Activated CD8-positive, alpha-beta T cell treated with anti-CD3 and anti-CD28 coated beads, Interleukin-2, amount 10 ng/mL, durations not matched to agents 7 days and 5 days (primary cell): ENCODE results near the gene RPS14. TPM values are rescaled to one million over a fixed set of nuclear protein-coding genes. Genes with fewer than 3 reads are reported as not detected.
A peak's percentile ranks its signal among the peaks of the same experiment; 100 is the strongest.

Experiments used
- ATAC-seq: fragments of 150-1000 bp; cut with Tn5 transposase; one replicate; pipeline ENCODE4 v1.10.0; 2021; ENCODE audit warnings: moderate library complexity
- CTCF ChIA-PET: fragments of 350-600 bp; sonication (Branson Sonifier 250); formaldehyde crosslinking; loops from one replicate; lab custom pipeline; 2021; ENCODE audit warnings: antibody characterized with exemption; lab: Charles Lee
- POLR2A ChIA-PET: fragments of 350-600 bp; sonication (Branson Sonifier 250); formaldehyde crosslinking; loops from one replicate; lab custom pipeline; 2021; ENCODE audit warnings: antibody characterized with exemption; lab: Charles Lee
- DNase-seq: peaks from one replicate; pipeline ENCODE4 v3.0.0-alpha.2; 2020
- H3K27ac Mint-ChIP-seq: one replicate; pipeline ENCODE4 v1.8.0; 2021; ENCODE audit warnings: mild to moderate bottlenecking, mixed read lengths
- H3K27me3 Mint-ChIP-seq: one replicate; pipeline ENCODE4 v1.8.0; 2021; ENCODE audit warnings: low read depth, mixed read lengths
- H3K36me3 Mint-ChIP-seq: one replicate; pipeline ENCODE4 v1.8.0; 2021; ENCODE audit warnings: low read depth, mixed read lengths
- H3K4me1 Mint-ChIP-seq: one replicate; pipeline ENCODE4 v1.8.0; 2021; ENCODE audit warnings: low read depth, mixed read lengths
- H3K4me3 Mint-ChIP-seq: one replicate; pipeline ENCODE4 v1.8.0; 2021; ENCODE audit warnings: mild to moderate bottlenecking, mixed read lengths
- H3K9me3 Mint-ChIP-seq: one replicate; pipeline ENCODE4 v1.8.0; 2022; ENCODE audit warnings: mixed read lengths; ENCODE audit not compliant: insufficient read depth
- total RNA-seq, 2 experiments: library from RNA; stranded (reverse); gene quantifications; one replicate each; pipeline ENCODE4 v1.2.3, GENCODE V29; 2021

RPS14 gene
- total RNA-seq, 2 experiments from 2014 or later, result 2,046 to 2,123 TPM

DNA sequence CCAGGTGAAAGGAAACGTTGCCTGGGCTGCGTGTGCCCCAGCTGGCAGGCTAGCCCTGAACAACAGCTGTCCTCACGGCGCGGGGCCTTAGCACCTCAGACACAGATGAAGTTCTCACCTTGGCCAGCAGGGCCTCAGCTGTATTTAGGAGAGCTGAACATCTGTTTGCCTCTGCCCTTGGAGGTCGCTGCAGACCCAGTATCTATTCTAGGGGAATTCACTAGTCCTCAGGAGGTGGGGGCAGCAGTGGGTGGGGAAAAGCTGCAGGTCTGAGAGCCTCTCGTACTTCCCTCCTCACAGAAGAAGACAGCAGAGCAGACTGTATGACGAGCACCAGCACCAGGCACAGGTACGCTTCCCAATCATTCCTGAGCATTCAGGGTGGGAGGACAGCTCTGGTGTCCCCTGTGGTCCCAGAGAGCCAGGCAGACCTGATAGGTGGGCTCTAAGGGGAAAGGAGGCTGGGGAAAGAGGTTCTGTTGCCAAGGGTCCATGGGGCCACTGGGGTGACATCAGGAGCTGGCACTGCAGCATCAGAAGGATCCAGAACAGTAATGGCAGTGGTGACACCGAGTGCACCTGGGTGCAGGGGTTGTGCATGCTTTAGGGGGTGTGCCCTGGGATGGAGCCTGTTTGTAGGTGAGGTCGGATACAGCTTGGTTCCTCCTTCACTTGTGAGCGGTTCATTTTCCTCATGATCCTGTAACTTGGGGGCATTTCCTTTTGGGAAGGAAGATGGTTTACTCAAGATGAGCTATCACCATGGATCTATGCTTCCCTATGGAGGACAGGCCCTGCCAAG lies 50.6 kb downstream of the RPS14 start:
- Mint-ChIP-seq H3K36me3 (peaks cover 62% of the 10 kb centered on the region), H3K27ac (no peak overlapping the region), H3K27me3 (no peaks in the 10 kb centered on the region), H3K4me1 (no peaks in the 10 kb centered on the region), H3K4me3 (no peak overlapping the region), H3K9me3 (no peaks in the 10 kb centered on the region)
- no peak for DNase-seq
- CTCF ChIA-PET, result interaction anchor here (0.9 to 6.7 kb wide), 12 partner anchors 11 to 58 kb away, joined by 3 to 42 read pairs (median 5); partner anchors contain the start of genes CD74 and RPS14
- ATAC-seq, result peak; percentile 52
- POLR2A ChIA-PET, result interaction anchor here (0.6 to 9.2 kb wide), 7 partner anchors 12 to 51 kb away, joined by 3 to 70 read pairs (median 4); partner anchors contain the start of gene CD74

DNA sequence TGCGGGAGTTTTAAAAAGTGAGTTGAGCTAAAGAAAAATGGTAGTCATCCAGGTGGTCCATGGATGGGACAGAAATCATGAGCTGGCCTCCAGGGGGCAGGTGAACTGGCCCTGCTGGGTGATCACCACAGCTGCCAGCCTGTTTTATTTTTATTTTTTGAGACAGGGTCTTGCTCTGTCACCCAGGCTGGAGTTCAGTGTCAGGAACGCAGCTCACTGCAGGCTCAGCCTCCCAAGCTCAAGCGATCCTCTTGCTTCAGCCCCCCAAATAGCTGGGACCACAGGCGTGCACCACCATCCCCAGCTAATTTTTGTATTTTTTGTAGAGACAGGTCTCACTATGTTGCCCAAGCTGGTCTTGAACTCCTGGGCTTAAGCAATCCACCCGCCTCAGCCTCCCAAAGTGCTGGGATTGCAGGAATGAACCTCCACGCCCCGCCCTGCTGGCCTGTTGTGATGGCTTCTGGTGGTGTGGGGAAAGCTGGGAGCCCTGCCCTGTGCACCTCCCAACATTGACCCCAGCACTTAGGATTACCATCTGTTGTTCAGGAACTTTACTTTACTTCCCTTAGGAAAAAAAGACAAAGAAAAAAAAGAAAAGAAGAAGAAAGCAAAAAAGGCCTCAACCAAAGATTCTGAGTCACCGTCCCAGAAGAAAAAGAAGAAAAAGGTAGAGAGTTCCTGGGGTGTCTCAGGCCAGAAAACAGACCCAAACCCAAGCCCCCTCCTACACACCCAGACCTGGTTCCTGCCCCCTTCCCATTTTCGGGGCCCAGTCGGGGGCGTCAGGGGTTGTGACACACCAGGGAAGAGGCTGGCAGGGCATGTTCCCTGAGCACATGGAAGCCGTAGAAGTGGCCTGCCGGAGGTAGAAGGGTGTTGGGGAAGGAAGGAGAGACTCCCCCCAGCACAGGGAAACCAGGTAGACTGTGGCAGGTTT lies 51.5 kb downstream of the RPS14 start:
- H3K27ac Mint-ChIP-seq, result no peak overlapping the region
- H3K4me3 Mint-ChIP-seq, result no peak overlapping the region
- no peaks in the 10 kb centered on the region for H3K4me1 Mint-ChIP-seq
- no peak for DNase-seq
- no peak for ATAC-seq
- POLR2A ChIA-PET, result interaction anchor here (0.6 to 9.2 kb wide), 5 partner anchors 13 to 52 kb away, joined by 3 to 70 read pairs (median 5); partner anchors contain the start of gene CD74
- CTCF ChIA-PET, result interaction anchor here (0.8 to 6.7 kb wide), 17 partner anchors 11 to 59 kb away, joined by 3 to 42 read pairs (median 4); partner anchors contain the start of genes CD74 and RPS14
- no peaks in the 10 kb centered on the region for H3K9me3 Mint-ChIP-seq
- H3K27me3 Mint-ChIP-seq, result no peaks in the 10 kb centered on the region
- peaks cover 59% of the 10 kb centered on the region for H3K36me3 Mint-ChIP-seq

DNA sequence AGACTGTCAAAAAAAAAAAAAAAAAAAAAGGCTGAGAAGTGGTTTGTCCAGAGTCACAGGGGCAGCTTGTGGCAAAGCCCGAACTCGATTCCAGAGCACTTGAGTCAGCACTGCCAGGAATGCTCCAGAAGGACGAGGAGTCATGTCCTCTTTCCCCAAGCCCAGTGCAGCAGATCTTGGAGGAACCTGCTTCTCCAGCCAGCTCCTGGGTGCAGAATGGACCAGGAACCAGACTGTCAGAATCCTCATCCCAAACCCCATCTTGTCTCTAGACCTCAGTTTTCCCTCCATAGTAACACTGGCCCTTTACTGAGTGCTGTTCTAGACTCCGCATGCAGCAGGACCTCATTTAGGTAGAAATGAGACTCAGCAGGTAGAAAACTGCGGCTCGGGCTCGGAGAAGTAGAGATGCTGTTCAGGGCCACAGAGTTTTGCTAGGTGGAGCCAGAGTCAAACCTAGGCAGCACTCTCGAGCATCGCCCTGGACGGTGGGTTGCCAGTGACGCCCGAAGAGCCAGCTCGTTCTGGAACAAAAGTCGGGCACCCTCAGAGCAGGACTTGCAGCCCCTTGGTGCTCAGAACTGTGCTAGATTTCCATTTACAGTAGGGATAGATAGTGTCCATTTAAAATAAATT lies 52.3 kb downstream of the RPS14 start:
- ATAC-seq, result no peak
- Mint-ChIP-seq H3K4me1 (no peaks in the 10 kb centered on the region), H3K9me3 (no peaks in the 10 kb centered on the region), H3K36me3 (peaks cover 51% of the 10 kb centered on the region), H3K27me3 (no peaks in the 10 kb centered on the region), H3K27ac (no peak overlapping the region), H3K4me3 (no peak overlapping the region)
- CTCF ChIA-PET, result interaction anchor here (0.8 to 6.7 kb wide), 12 partner anchors 10 to 53 kb away, joined by 3 to 42 read pairs (median 6); partner anchors contain the start of genes CD74 and RPS14
- POLR2A ChIA-PET, result interaction anchor here (1.2 to 9.2 kb wide), 4 partner anchors 8 to 53 kb away, joined by 5 to 70 read pairs (median 6); partner anchors contain the start of gene CD74
- DNase-seq, result no peak

DNA sequence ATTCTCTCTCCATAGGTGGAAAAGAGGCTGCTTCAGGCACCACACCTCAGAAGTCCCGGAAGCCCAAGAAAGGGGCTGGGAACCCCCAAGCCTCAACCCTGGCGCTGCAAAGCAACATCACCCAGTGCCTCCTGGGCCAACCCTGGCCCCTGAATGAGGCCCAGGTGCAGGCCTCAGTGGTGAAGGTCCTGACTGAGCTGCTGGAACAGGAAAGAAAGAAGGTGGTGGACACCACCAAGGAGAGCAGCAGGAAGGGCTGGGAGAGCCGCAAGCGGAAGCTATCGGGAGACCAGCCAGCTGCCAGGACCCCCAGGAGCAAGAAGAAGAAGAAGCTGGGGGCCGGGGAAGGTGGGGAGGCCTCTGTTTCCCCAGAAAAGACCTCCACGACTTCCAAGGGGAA lies 53.3 kb downstream of the RPS14 start:
- no peak for DNase-seq
- ATAC-seq, result no peak
- no peaks in the 10 kb centered on the region for H3K4me1 Mint-ChIP-seq
- POLR2A ChIA-PET, result interaction anchor here (1.4 to 9.2 kb wide), 2 partner anchors 9 to 15 kb away, joined by 6 to 70 read pairs; partner anchors contain the start of gene CD74
- H3K27me3 Mint-ChIP-seq, result no peaks in the 10 kb centered on the region
- CTCF ChIA-PET, result interaction anchor here (1.0 to 6.7 kb wide), 5 partner anchors 9 to 44 kb away, joined by 3 to 42 read pairs (median 12); partner anchors contain the start of gene CD74
- H3K4me3 Mint-ChIP-seq, result no peak overlapping the region
- H3K9me3 Mint-ChIP-seq, result no peaks in the 10 kb centered on the region
- H3K36me3 Mint-ChIP-seq, result peaks cover 52% of the 10 kb centered on the region
- H3K27ac Mint-ChIP-seq, result no peak overlapping the region

DNA sequence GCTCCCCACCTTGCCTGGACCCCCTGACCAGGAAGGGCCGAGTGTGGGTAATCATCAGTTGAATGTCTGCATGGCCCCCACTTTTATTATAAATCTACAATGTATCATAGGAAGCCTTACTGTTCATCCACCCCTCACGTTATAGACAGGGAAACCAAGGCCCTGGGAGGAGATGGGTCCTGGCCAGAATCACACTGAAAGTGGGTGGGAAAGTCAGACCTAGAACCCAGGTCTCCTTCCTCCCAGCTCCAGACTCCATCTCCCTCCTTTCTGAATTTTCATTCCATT lies 53.9 kb downstream of the RPS14 start:
- ATAC-seq (no peak), DNase-seq (no peak)
- Mint-ChIP-seq H3K27me3 (no peaks in the 10 kb centered on the region), H3K36me3 (peaks cover 52% of the 10 kb centered on the region), H3K9me3 (no peaks in the 10 kb centered on the region), H3K4me1 (no peaks in the 10 kb centered on the region), H3K27ac (no peak overlapping the region), H3K4me3 (no peak overlapping the region)
- CTCF ChIA-PET, result interaction anchor here (4.5 to 6.7 kb wide), 2 partner anchors 16 to 41 kb away, joined by 34 to 42 read pairs; partner anchors contain the start of gene CD74
- POLR2A ChIA-PET, result interaction anchor here (0.9 to 9.2 kb wide), 2 partner anchors 8 to 16 kb away, joined by 4 to 70 read pairs; partner anchors contain the start of gene CD74

DNA sequence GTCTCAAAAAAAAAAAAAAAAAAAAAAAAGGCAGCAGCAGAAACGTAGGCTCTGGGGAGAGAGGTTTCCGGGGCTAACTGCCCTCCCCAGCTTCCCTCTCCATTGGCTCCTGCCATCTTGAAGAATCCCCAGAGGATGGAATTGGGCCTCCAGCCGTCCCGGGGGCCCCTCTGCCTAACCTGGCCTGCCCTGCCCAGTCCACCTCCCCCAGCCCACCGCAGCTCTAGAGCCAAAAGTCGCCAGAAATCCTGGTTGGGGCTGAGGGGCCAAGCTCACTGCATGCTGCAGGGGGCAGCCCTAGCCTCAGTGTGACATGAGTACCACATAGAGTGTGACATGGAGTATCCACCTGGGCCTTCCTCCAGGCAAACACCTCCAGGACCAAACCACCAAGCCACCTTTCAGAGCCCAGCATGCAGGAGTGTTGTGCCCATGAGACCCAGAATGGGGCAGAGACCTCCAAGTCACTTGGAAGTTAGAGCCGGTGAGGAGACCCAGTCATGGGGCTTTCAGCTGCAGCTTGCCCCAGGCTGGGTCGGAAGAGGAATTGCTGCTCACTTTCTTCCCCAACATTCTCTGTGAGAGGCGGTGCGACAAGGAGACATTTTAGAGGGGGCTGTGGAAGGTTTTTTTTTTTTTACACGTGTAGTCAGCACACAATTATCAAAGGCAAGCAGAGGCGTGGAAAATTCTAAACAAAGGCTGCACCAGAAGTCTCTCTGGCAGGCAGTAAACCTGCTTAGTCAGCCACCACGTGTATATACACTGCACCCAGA lies 54.4 kb downstream of the RPS14 start:
- Mint-ChIP-seq H3K4me1 (no peaks in the 10 kb centered on the region), H3K27me3 (no peaks in the 10 kb centered on the region), H3K9me3 (no peaks in the 10 kb centered on the region), H3K36me3 (peaks cover 47% of the 10 kb centered on the region), H3K4me3 (no peak overlapping the region), H3K27ac (peak overlapping the region; percentile 46)
- DNase-seq, result no peak
- CTCF ChIA-PET, result interaction anchor here (0.6 to 4.5 kb wide), 2 partner anchors 16 to 18 kb away, joined by 3 to 34 read pairs; partner anchors contain the start of gene CD74
- ATAC-seq, result no peak
- POLR2A ChIA-PET, result interaction anchor here (0.9 to 9.2 kb wide), 2 partner anchors 8 to 16 kb away, joined by 4 to 70 read pairs; partner anchors contain the start of gene CD74

DNA sequence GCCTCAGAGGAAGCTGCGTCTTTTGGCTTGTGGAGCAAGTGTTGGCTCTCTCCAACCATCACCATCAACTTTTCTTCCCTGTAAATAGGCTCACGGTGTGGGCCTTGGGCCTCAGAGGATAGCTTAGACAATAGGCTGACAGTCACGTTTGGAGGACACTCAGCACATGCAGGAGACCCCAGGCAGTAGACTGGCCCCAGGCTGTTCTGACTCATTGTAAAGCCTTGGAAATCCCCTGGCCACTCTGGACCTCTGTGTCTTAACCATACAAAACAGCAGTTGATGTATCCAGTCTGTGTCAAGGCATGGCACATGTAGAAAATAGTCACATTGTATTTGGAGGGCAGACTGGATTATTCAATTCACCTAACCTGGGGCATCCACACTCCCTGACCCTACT lies 55.4 kb downstream of the RPS14 start:
- Mint-ChIP-seq H3K4me1 (no peaks in the 10 kb centered on the region), H3K27ac (no peak overlapping the region), H3K4me3 (no peak overlapping the region), H3K27me3 (no peaks in the 10 kb centered on the region), H3K9me3 (no peaks in the 10 kb centered on the region), H3K36me3 (peaks cover 44% of the 10 kb centered on the region)
- no peak for ATAC-seq
- ChIA-PET POLR2A (interaction anchor here (9.2 kb wide), 1 partner anchor 17 kb away, joined by 70 read pairs; the partner anchor contains the start of gene CD74), CTCF (no interaction called here)
- DNase-seq, result no peak

DNA sequence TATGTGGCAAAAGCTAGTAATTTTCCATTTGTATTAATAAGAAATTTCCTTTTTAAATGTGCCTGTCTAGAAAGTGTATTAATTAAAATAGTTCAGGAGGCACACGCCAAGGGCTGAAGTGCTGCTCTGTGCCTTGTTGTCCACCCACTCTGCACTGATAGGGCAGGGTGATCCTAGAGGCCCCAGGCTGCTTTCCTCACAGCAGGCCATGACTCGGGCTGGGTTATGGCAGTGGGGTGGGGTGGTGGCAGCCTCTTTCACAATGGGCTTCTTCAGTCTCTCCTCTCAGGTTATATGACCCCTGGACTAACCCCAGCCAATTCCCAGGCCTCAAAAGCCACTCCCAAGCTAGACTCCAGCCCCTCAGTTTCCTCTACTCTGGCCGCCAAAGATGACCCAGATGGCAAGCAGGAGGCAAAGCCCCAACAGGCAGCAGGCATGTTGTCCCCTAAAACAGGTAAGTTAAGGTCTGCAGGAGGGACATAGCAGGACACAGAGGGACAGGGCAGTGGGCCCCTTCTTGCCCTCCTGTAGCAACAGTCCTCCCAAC lies 56.4 kb downstream of the RPS14 start:
- H3K27ac Mint-ChIP-seq, result no peak overlapping the region
- DNase-seq (no peak), ATAC-seq (no peak)
- no peak overlapping the region for H3K4me3 Mint-ChIP-seq
- no peaks in the 10 kb centered on the region for H3K4me1 Mint-ChIP-seq
- H3K36me3 Mint-ChIP-seq, result peaks cover 43% of the 10 kb centered on the region
- H3K9me3 Mint-ChIP-seq, result no peaks in the 10 kb centered on the region
- POLR2A ChIA-PET, result interaction anchor here (1.0 to 9.2 kb wide), 2 partner anchors 12 to 18 kb away, joined by 3 to 70 read pairs; partner anchors contain the start of gene CD74
- H3K27me3 Mint-ChIP-seq, result no peaks in the 10 kb centered on the region
- CTCF ChIA-PET, result no interaction called here

DNA sequence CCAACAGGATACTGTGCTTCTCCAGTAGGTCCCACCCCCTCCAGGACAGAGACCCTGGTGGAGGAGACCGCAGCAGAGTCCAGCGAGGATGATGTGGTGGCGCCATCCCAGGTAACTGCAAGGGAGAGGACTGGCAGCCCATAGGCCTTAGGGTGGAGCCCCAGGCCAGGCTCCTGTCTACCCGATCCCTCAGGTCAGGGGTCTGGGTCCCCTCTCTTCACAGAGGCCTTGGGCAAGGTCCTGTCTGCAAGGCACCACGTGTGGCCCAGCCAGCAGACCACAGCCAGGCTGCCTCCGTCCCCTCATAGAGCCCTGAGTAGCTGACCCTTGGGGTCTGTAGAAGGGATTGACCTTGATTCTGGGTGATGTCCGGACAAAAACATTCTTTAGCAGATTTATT lies 56.9 kb downstream of the RPS14 start:
- peaks cover 46% of the 10 kb centered on the region for H3K36me3 Mint-ChIP-seq
- no peak overlapping the region for H3K27ac Mint-ChIP-seq

More for the DNA sequence above, 56.9 kb downstream of the RPS14 start:
- ATAC-seq, result no peak
- Mint-ChIP-seq H3K4me1 (no peaks in the 10 kb centered on the region), H3K9me3 (no peaks in the 10 kb centered on the region), H3K27me3 (no peaks in the 10 kb centered on the region), H3K4me3 (no peak overlapping the region)
- ChIA-PET CTCF (no interaction called here), POLR2A (interaction anchor here (1.0 kb wide), 1 partner anchor 11 kb away, joined by 3 read pairs; no protein-coding TSS in a partner anchor)
- DNase-seq, result no peak
